ENCODE measurements around the gene PROSER3. TPM values are rescaled to one million over a fixed set of nuclear protein-coding genes. Genes with fewer than 3 reads are reported as not detected.

The PROSER3 gene
- total RNA-seq, 6 experiments from 2014 or later: 3.9 to 5.5 (median 4.7) TPM

DNA sequence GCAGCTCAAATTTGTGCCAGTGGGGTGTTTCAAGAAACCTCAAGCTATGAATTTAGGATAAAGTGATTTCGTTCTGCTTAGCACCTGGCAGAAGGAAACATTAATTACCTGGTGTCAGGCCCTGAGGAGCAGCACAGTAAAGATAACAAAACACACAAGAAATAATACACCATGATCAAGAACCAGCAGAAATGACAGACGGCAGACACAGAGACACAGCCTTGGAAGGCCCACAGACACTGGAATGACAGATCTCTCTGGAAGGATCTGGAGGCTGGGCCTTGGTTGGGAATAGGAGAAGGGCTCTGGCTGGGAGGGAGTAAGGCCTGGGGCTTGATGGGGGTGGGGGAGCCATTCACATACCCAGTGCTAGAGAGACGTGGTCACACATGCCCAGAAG lies 43.9 kb downstream of the PROSER3 start:
- WGBS (ENCODE audit: insufficient coverage, low coverage, low lambda C conversion rate, missing lambda C conversion rate): 68% methylated on average over 2 of the region's 3 CpGs
- Histone ChIP-seq H3K4me3 (no peak overlapping the region), H3K27ac (no peak overlapping the region), H3K27me3 (no peaks in the 10 kb centered on the region), H3K36me3 (peaks cover 0 to 46% (median 9%) of the 10 kb centered on the region in 4 donors), H3K4me1 (peaks cover 0 to under 1% (median 0%) of the 10 kb centered on the region in 4 donors), H3K9me3 (no peaks in the 10 kb centered on the region)
- DNase-seq (no peak), ATAC-seq (no peak)
- intact Hi-C loops (cut with DNase I): no loop called here
- TF ChIP-seq, protein P1, sequence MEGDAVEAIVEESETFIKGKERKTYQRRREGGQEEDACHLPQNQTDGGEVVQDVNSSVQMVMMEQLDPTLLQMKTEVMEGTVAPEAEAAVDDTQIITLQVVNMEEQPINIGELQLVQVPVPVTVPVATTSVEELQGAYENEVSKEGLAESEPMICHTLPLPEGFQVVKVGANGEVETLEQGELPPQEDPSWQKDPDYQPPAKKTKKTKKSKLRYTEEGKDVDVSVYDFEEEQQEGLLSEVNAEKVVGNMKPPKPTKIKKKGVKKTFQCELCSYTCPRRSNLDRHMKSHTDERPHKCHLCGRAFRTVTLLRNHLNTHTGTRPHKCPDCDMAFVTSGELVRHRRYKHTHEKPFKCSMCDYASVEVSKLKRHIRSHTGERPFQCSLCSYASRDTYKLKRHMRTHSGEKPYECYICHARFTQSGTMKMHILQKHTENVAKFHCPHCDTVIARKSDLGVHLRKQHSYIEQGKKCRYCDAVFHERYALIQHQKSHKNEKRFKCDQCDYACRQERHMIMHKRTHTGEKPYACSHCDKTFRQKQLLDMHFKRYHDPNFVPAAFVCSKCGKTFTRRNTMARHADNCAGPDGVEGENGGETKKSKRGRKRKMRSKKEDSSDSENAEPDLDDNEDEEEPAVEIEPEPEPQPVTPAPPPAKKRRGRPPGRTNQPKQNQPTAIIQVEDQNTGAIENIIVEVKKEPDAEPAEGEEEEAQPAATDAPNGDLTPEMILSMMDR (IDR thresholded peaks at IDR 0.05): no peak
- TF ChIP-seq POLR2A (IDR thresholded peaks at IDR 0.05): no peak

DNA sequence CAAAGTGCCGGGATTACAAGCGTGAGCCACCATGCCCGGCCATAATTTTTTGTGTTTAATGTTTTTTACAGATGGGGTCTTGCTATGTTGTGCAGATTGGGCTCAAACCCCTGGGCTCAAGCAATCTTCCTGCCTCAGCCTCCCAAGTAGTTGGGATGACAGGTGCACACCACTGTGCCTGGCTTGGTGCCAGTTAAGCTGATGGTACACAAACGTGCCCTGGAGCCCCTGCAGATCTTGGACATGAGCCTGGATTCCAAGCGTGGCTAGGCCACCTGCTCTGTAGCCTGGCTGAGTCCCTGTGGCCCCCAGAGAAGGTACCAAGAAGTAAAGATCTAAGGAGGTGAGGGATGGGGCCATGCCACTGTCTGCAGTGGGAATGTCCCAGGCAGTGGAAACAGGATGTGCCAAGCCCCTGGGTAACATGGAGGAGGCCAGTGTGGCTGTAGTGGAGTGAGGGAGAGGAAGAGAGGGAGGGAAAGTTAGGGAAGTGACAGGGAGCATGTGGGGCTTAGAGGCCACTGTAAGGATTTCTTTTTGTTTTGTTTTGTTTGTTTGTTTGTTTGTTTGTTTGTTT lies 47.6 kb downstream of the PROSER3 start:
- H3K27me3 ChIP-seq: no peaks in the 10 kb centered on the region
- peaks cover 0 to 27% (median 0%) of the 10 kb centered on the region in 4 donors for H3K4me1 ChIP-seq
- intact Hi-C loops (cut with DNase I): no loop called here
- H3K9me3 ChIP-seq: no peaks in the 10 kb centered on the region
- ATAC-seq (peak in 1 of 4 donors; percentile 15), DNase-seq (no peak)
- TF ChIP-seq POLR2A (IDR thresholded peaks at IDR 0.05): no peak
- TF ChIP-seq, protein P1 (IDR thresholded peaks at IDR 0.05): no peak
- peaks cover 0 to 64% (median 10%) of the 10 kb centered on the region in 4 donors for H3K36me3 ChIP-seq
- H3K27ac ChIP-seq: no peak overlapping the region
- 68% methylated on average over 4 of the region's 5 CpGs for WGBS (ENCODE audit: insufficient coverage, low coverage, low lambda C conversion rate, missing lambda C conversion rate)
- H3K4me3 ChIP-seq: no peak overlapping the region

DNA sequence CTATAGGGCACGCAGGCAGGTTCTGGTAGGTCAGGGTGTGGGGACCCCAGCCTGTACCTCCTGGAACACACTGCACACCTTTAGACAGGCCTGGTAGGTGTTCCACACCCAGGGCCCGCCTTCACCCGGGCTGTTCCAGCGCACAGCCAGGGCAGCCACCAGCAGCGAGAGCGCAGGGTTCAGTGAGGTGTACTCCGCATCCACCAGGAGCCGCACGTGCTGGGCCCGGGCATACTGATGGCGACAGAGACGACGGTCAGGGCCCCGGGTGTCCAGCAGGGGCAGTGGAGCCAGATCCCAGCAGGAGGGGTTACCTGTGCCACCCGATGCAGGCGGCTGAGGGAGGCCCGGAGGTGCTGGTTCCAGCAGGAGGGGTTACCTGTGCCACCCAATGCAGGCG lies 48.6 kb downstream of the PROSER3 start:
- peak in 2 of 4 donors; percentile 12 to 27 for ATAC-seq
- no peak overlapping the region for H3K4me3 ChIP-seq
- no peak overlapping the region for H3K27ac ChIP-seq
- no CpG with 5 or more reads among the region's 18 CpGs for WGBS (ENCODE audit: insufficient coverage, low coverage, low lambda C conversion rate, missing lambda C conversion rate)
- no peak for DNase-seq
- H3K27me3 ChIP-seq: no peaks in the 10 kb centered on the region
- TF ChIP-seq, protein P1 (IDR thresholded peaks at IDR 0.05): no peak
- TF ChIP-seq POLR2A (IDR thresholded peaks at IDR 0.05): no peak
- intact Hi-C loops (cut with DNase I): no loop called here
- H3K4me1 ChIP-seq: peaks cover 0 to 31% (median 3%) of the 10 kb centered on the region in 4 donors
- H3K36me3 ChIP-seq: peaks cover 0 to 64% (median 10%) of the 10 kb centered on the region in 4 donors
- H3K9me3 ChIP-seq: no peaks in the 10 kb centered on the region

DNA sequence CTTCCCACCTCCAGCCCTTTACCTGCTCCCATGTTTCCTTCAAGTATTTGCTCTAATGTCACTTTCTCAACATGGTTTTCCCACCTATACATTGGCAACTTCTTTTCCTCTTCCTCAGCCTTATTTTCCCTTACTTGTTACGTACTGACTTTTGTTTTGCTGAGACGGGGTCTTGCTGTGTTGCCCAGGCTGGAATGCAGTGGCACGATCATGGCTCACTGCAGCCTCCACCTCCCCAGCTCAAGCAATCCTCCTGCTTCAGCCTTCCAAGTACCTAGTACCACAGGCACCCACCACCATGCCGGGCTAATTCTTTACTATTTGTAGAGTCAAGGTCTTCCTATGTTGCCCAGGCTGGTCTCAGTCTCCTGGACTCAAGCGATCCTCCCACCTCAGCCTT lies 49.7 kb downstream of the PROSER3 start:
- ATAC-seq (no peak), DNase-seq (no peak)
- Histone ChIP-seq H3K4me3 (no peak overlapping the region), H3K4me1 (peaks cover 0 to 31% (median 3%) of the 10 kb centered on the region in 4 donors), H3K27me3 (no peaks in the 10 kb centered on the region), H3K27ac (no peak overlapping the region), H3K9me3 (no peaks in the 10 kb centered on the region), H3K36me3 (peaks cover 0 to 58% (median 10%) of the 10 kb centered on the region in 4 donors)
- TF ChIP-seq POLR2A (IDR thresholded peaks at IDR 0.05): no peak
- TF ChIP-seq, protein P1 (IDR thresholded peaks at IDR 0.05): no peak
- intact Hi-C loops (cut with DNase I): no loop called here
- WGBS (ENCODE audit: insufficient coverage, low coverage, low lambda C conversion rate, missing lambda C conversion rate): 95% methylated on average over 5 of the region's 5 CpGs
